Muscle layer of colon (tissue), 2 donors: ENCODE measurements around the gene TBC1D22A.
"Not testable (repeated sequence)": the region's sequence is repeated elsewhere in the genome, so short reads cannot be mapped to it uniquely, and the experiment has no call there.

Source experiments
- H3K27ac ChIP-seq: one replicate; pipeline ENCODE4 v1.7.0; 2013; ENCODE audit warnings: low read depth, mild to moderate bottlenecking, low read length, moderate library complexity
- H3K27me3 ChIP-seq, 2 donors: one replicate each; pipeline ENCODE4 v1.7.0; 2013; ENCODE audit warnings: low read length in 2 of 2, mild to moderate bottlenecking in 2 of 2; ENCODE audit not compliant: insufficient read depth in 2 of 2, control insufficient read depth in 1 of 2
- H3K36me3 ChIP-seq: one replicate; pipeline ENCODE4 v1.7.0; 2013; ENCODE audit warnings: mild to moderate bottlenecking, low read length; ENCODE audit not compliant: insufficient read depth
- H3K4me1 ChIP-seq: one replicate; pipeline ENCODE4 v1.7.0; 2013; ENCODE audit warnings: mild to moderate bottlenecking, low read length; ENCODE audit not compliant: insufficient read depth
- H3K4me3 ChIP-seq, 2 donors: one replicate each; pipeline ENCODE4 v1.7.0; 2013; ENCODE audit warnings: low read length in 2 of 2, low read depth in 1 of 2, mild to moderate bottlenecking in 1 of 2, moderate library complexity in 1 of 2
- H3K9ac ChIP-seq: one replicate; pipeline ENCODE4 v1.7.0; 2013; ENCODE audit warnings: low read length
- H3K9me3 ChIP-seq: one replicate; pipeline ENCODE4 v1.7.0; 2013; ENCODE audit warnings: mild to moderate bottlenecking, low read length
- donor health status: abdominal sarcoma.
- donor health status: Adenocarcinoma of cecum.

Gene TBC1D22A

GRCh38 chr22:47163856-47164513 is 401.5 kb downstream of the TBC1D22A start:
- Histone ChIP-seq H3K36me3 (no peaks in the 10 kb centered on the region), H3K27ac (no peak overlapping the region), H3K27me3 (no peaks in the 10 kb centered on the region), H3K4me1 (no peaks in the 10 kb centered on the region), H3K4me3 (no peak overlapping the region), H3K9me3 (no peaks in the 10 kb centered on the region), H3K9ac (no peak overlapping the region)

- Histone ChIP-seq H3K4me3 (no peak overlapping the region), H3K9ac (no peak overlapping the region), H3K36me3 (no peaks in the 10 kb centered on the region), H3K27ac (no peak overlapping the region), H3K4me1 (no peaks in the 10 kb centered on the region), H3K27me3 (no peaks in the 10 kb centered on the region), H3K9me3 (no peaks in the 10 kb centered on the region)
Measured at GRCh38 chr22:47164514-47165337, 402.3 kb downstream of the TBC1D22A start.

- no peaks in the 10 kb centered on the region for H3K4me1 ChIP-seq
- H3K9me3 ChIP-seq = no peaks in the 10 kb centered on the region
- no peak overlapping the region for H3K4me3 ChIP-seq
- no peak overlapping the region for H3K9ac ChIP-seq
- H3K27ac ChIP-seq = no peak overlapping the region
- no peaks in the 10 kb centered on the region for H3K36me3 ChIP-seq
- H3K27me3 ChIP-seq = no peaks in the 10 kb centered on the region
Measured at GRCh38 chr22:47165338-47166032, 403.0 kb downstream of the TBC1D22A start.

GRCh38 chr22:47166033-47166404 is 403.6 kb downstream of the TBC1D22A start:
- Histone ChIP-seq H3K9me3 (no peaks in the 10 kb centered on the region), H3K27me3 (no peaks in the 10 kb centered on the region), H3K4me3 (no peak overlapping the region), H3K27ac (no peak overlapping the region), H3K4me1 (no peaks in the 10 kb centered on the region), H3K9ac (no peak overlapping the region), H3K36me3 (no peaks in the 10 kb centered on the region)

GRCh38 chr22:47166446-47167016 is 404.1 kb downstream of the TBC1D22A start:
- Histone ChIP-seq H3K4me1 (no peaks in the 10 kb centered on the region), H3K9ac (no peak overlapping the region), H3K9me3 (no peaks in the 10 kb centered on the region), H3K27ac (no peak overlapping the region), H3K27me3 (no peaks in the 10 kb centered on the region), H3K4me3 (no peak overlapping the region), H3K36me3 (no peaks in the 10 kb centered on the region)

- Histone ChIP-seq H3K27me3 (no peaks in the 10 kb centered on the region), H3K9me3 (no peaks in the 10 kb centered on the region), H3K4me1 (no peaks in the 10 kb centered on the region), H3K36me3 (no peaks in the 10 kb centered on the region), H3K4me3 (no peak overlapping the region), H3K27ac (no peak overlapping the region), H3K9ac (no peak overlapping the region)
Measured at GRCh38 chr22:47167056-47167455, 404.6 kb downstream of the TBC1D22A start.

GRCh38 chr22:47167921-47168320 is 405.5 kb downstream of the TBC1D22A start:
- H3K4me3 ChIP-seq, H3K27ac ChIP-seq, H3K9ac ChIP-seq, H3K9me3 ChIP-seq, H3K36me3 ChIP-seq, H3K27me3 ChIP-seq, H3K4me1 ChIP-seq: not testable (repeated sequence)

GRCh38 chr22:47168441-47168840 is 406.0 kb downstream of the TBC1D22A start:
- no peaks in the 10 kb centered on the region for H3K27me3 ChIP-seq
- no peaks in the 10 kb centered on the region for H3K36me3 ChIP-seq
- no peak overlapping the region for H3K27ac ChIP-seq
- no peaks in the 10 kb centered on the region for H3K9me3 ChIP-seq
- no peaks in the 10 kb centered on the region for H3K4me1 ChIP-seq
- no peak overlapping the region for H3K4me3 ChIP-seq
- no peak overlapping the region for H3K9ac ChIP-seq

- H3K36me3 ChIP-seq = no peaks in the 10 kb centered on the region
- H3K4me1 ChIP-seq = no peaks in the 10 kb centered on the region
- H3K4me3 ChIP-seq = no peak overlapping the region
- H3K27ac ChIP-seq = no peak overlapping the region
- no peaks in the 10 kb centered on the region for H3K27me3 ChIP-seq
- H3K9ac ChIP-seq = no peak overlapping the region
- H3K9me3 ChIP-seq = no peaks in the 10 kb centered on the region
Measured at GRCh38 chr22:47168900-47169800, 406.7 kb downstream of the TBC1D22A start.

- Histone ChIP-seq H3K36me3 (no peaks in the 10 kb centered on the region), H3K4me1 (no peaks in the 10 kb centered on the region), H3K27ac (no peak overlapping the region), H3K27me3 (no peaks in the 10 kb centered on the region), H3K9ac (no peak overlapping the region), H3K9me3 (no peaks in the 10 kb centered on the region), H3K4me3 (no peak overlapping the region)
Measured at GRCh38 chr22:47169801-47170140, 407.3 kb downstream of the TBC1D22A start.
